ENCODE results near the gene SBNO1.
A peak's percentile ranks its signal among the peaks of the same experiment; 100 is the strongest.
"Not testable (repeated sequence)": the region's sequence is repeated elsewhere in the genome, so short reads cannot be mapped to it uniquely, and the experiment has no call there.

Gene SBNO1

GRCh38 chr12:123248996-123249741 lies 115.5 kb downstream of the SBNO1 start:
- not testable (repeated sequence) for H3K4ac ChIP-seq (ENCODE audit: low read depth, low read length); DNase-seq; H3K9me3 ChIP-seq (ENCODE audit: insufficient read depth, low read depth, low read length); H3K23ac ChIP-seq (ENCODE audit: low read length); H3K4me2 ChIP-seq (ENCODE audit: low read length); H3K18ac ChIP-seq (ENCODE audit: low read length); H2BK5ac ChIP-seq (ENCODE audit: low read depth, low read length, poor library complexity); H3K27me3 ChIP-seq (ENCODE audit: insufficient read depth, low read length); H3K79me2 ChIP-seq (ENCODE audit: control insufficient read depth, insufficient read depth, low read length, poor library complexity); H3K4me3 ChIP-seq (ENCODE audit: low read depth, low read length); H3K79me1 ChIP-seq (ENCODE audit: low read length); H4K8ac ChIP-seq (ENCODE audit: low read depth, low read length); H2AFZ ChIP-seq (ENCODE audit: insufficient read depth, low read length, poor library complexity); H4K91ac ChIP-seq (ENCODE audit: low read depth, low read length); H2BK12ac ChIP-seq (ENCODE audit: low read length); H4K12ac ChIP-seq (ENCODE audit: low read depth, low read length); H3K27ac ChIP-seq (ENCODE audit: low read depth, low read length); H2BK120ac ChIP-seq (ENCODE audit: insufficient read depth, low read length, poor library complexity); H2AK5ac ChIP-seq (ENCODE audit: low read length); H3K9ac ChIP-seq (ENCODE audit: low read length); H3K14ac ChIP-seq (ENCODE audit: low read length)
- Histone ChIP-seq H3K4me1 (ENCODE audit: control insufficient read depth in 1 of 2, insufficient read depth in 2 of 2, low read length in 2 of 2) (peaks cover 9 to 11% of the 10 kb centered on the region in 2 experiments), H3K36me3 (ENCODE audit: control insufficient read depth in 1 of 2, insufficient read depth in 2 of 2, low read length in 2 of 2) (peaks cover 25 to 33% of the 10 kb centered on the region in 2 experiments)
- WGBS (ENCODE audit: extremely low coverage, insufficient coverage, insufficient read length), result no CpG with 5 or more reads among the region's 26 CpGs

- not testable (repeated sequence) for H3K14ac ChIP-seq (ENCODE audit: low read length); H3K79me2 ChIP-seq (ENCODE audit: control insufficient read depth, insufficient read depth, low read length, poor library complexity); H3K4ac ChIP-seq (ENCODE audit: low read depth, low read length); H4K91ac ChIP-seq (ENCODE audit: low read depth, low read length); H2BK5ac ChIP-seq (ENCODE audit: low read depth, low read length, poor library complexity); H3K4me2 ChIP-seq (ENCODE audit: low read length); DNase-seq; H4K8ac ChIP-seq (ENCODE audit: low read depth, low read length); H3K9ac ChIP-seq (ENCODE audit: low read length); H4K12ac ChIP-seq (ENCODE audit: low read depth, low read length); H3K4me3 ChIP-seq (ENCODE audit: low read depth, low read length); H3K23ac ChIP-seq (ENCODE audit: low read length); H3K79me1 ChIP-seq (ENCODE audit: low read length); H2AFZ ChIP-seq (ENCODE audit: insufficient read depth, low read length, poor library complexity); H3K4me1 ChIP-seq (ENCODE audit: control insufficient read depth in 1 of 2, insufficient read depth in 2 of 2, low read length in 2 of 2); H2BK12ac ChIP-seq (ENCODE audit: low read length); H2BK120ac ChIP-seq (ENCODE audit: insufficient read depth, low read length, poor library complexity); H2AK5ac ChIP-seq (ENCODE audit: low read length); H3K18ac ChIP-seq (ENCODE audit: low read length); H3K9me3 ChIP-seq (ENCODE audit: insufficient read depth, low read depth, low read length); H3K27me3 ChIP-seq (ENCODE audit: insufficient read depth, low read length); H3K27ac ChIP-seq (ENCODE audit: low read depth, low read length)
- peaks cover 21 to 26% of the 10 kb centered on the region in 2 experiments for H3K36me3 ChIP-seq (ENCODE audit: control insufficient read depth in 1 of 2, insufficient read depth in 2 of 2, low read length in 2 of 2)
- WGBS (ENCODE audit: extremely low coverage, insufficient coverage, insufficient read length), result no CpG with 5 or more reads among the region's 2 CpGs
These were observed 116.5 kb downstream of the SBNO1 start for GRCh38 chr12:123248129-123248528.

- Histone ChIP-seq H3K18ac (ENCODE audit: low read length) (no peak overlapping the region), H2BK12ac (ENCODE audit: low read length) (no peak overlapping the region), H3K23ac (ENCODE audit: low read length) (no peak overlapping the region), H2BK5ac (ENCODE audit: low read depth, low read length, poor library complexity) (no peak overlapping the region), H3K79me2 (ENCODE audit: control insufficient read depth, insufficient read depth, low read length, poor library complexity) (no peaks in the 10 kb centered on the region), H4K91ac (ENCODE audit: low read depth, low read length) (no peak overlapping the region), H4K8ac (ENCODE audit: low read depth, low read length) (no peak overlapping the region), H3K36me3 (ENCODE audit: control insufficient read depth in 1 of 2, insufficient read depth in 2 of 2, low read length in 2 of 2) (peaks cover 15% of the 10 kb centered on the region in 2 experiments), H3K4me3 (ENCODE audit: low read depth, low read length) (no peak overlapping the region), H2AK5ac (ENCODE audit: low read length) (no peak overlapping the region), H3K4ac (ENCODE audit: low read depth, low read length) (no peak overlapping the region), H2BK120ac (ENCODE audit: insufficient read depth, low read length, poor library complexity) (no peak overlapping the region), H3K9ac (ENCODE audit: low read length) (no peak overlapping the region), H3K27ac (ENCODE audit: low read depth, low read length) (no peak overlapping the region), H3K9me3 (ENCODE audit: insufficient read depth, low read depth, low read length) (peaks cover 6% of the 10 kb centered on the region), H3K4me1 (ENCODE audit: control insufficient read depth in 1 of 2, insufficient read depth in 2 of 2, low read length in 2 of 2) (peaks cover 3% of the 10 kb centered on the region in 2 experiments), H2AFZ (ENCODE audit: insufficient read depth, low read length, poor library complexity) (no peak overlapping the region), H3K14ac (ENCODE audit: low read length) (no peak overlapping the region), H3K4me2 (ENCODE audit: low read length) (no peak overlapping the region), H3K27me3 (ENCODE audit: insufficient read depth, low read length) (no peaks in the 10 kb centered on the region), H4K12ac (ENCODE audit: low read depth, low read length) (no peak overlapping the region), H3K79me1 (ENCODE audit: low read length) (peaks cover 2% of the 10 kb centered on the region)
- DNase-seq, result no peak
- WGBS (ENCODE audit: extremely low coverage, insufficient coverage, insufficient read length), result no CpG with 5 or more reads among the region's 3 CpGs
These were observed 119.0 kb downstream of the SBNO1 start for GRCh38 chr12:123245678-123246077.

GRCh38 chr12:123243671-123244262 lies 120.9 kb downstream of the SBNO1 start:
- Histone ChIP-seq H4K91ac (ENCODE audit: low read depth, low read length) (peak overlapping the region; percentile 14), H4K12ac (ENCODE audit: low read depth, low read length) (no peak overlapping the region), H3K79me1 (ENCODE audit: low read length) (no peaks in the 10 kb centered on the region), H3K9ac (ENCODE audit: low read length) (no peak overlapping the region), H3K4me1 (ENCODE audit: control insufficient read depth in 1 of 2, insufficient read depth in 2 of 2, low read length in 2 of 2) (no peaks in the 10 kb centered on the region), H3K18ac (ENCODE audit: low read length) (no peak overlapping the region), H3K9me3 (ENCODE audit: insufficient read depth, low read depth, low read length) (no peaks in the 10 kb centered on the region), H3K4ac (ENCODE audit: low read depth, low read length) (no peak overlapping the region), H3K14ac (ENCODE audit: low read length) (no peak overlapping the region), H3K27me3 (ENCODE audit: insufficient read depth, low read length) (no peaks in the 10 kb centered on the region), H3K4me2 (ENCODE audit: low read length) (no peak overlapping the region), H2BK120ac (ENCODE audit: insufficient read depth, low read length, poor library complexity) (no peak overlapping the region), H3K27ac (ENCODE audit: low read depth, low read length) (no peak overlapping the region), H3K36me3 (ENCODE audit: control insufficient read depth in 1 of 2, insufficient read depth in 2 of 2, low read length in 2 of 2) (peaks cover 7% of the 10 kb centered on the region in 2 experiments), H2AFZ (ENCODE audit: insufficient read depth, low read length, poor library complexity) (no peak overlapping the region), H2BK12ac (ENCODE audit: low read length) (no peak overlapping the region), H2BK5ac (ENCODE audit: low read depth, low read length, poor library complexity) (no peak overlapping the region), H3K79me2 (ENCODE audit: control insufficient read depth, insufficient read depth, low read length, poor library complexity) (no peaks in the 10 kb centered on the region), H4K8ac (ENCODE audit: low read depth, low read length) (no peak overlapping the region), H3K23ac (ENCODE audit: low read length) (no peak overlapping the region), H3K4me3 (ENCODE audit: low read depth, low read length) (no peak overlapping the region), H2AK5ac (ENCODE audit: low read length) (no peak overlapping the region)
- no peak for DNase-seq
- WGBS (ENCODE audit: extremely low coverage, insufficient coverage, insufficient read length), result no CpG with 5 or more reads among the region's 7 CpGs
